Activated CD8-positive, alpha-beta T cell treated with anti-CD3 and anti-CD28 coated beads for 36 hours (primary cell): ENCODE measurements around the gene NNT. TPM values are rescaled to one million over a fixed set of nuclear protein-coding genes. Genes with fewer than 3 reads are reported as not detected.
"Not testable (repeated sequence)": the region's sequence is repeated elsewhere in the genome, so short reads cannot be mapped to it uniquely, and the experiment has no call there.

Experiments used
- ATAC-seq: fragments of 200-7000 bp; cut with Tn5 transposase; one replicate; pipeline ENCODE4 v1.10.0; 2021; ENCODE audit warnings: mild to moderate bottlenecking, moderate library complexity
- CTCF ChIA-PET: fragments of 350-600 bp; sonication (Branson Sonifier 250); formaldehyde crosslinking; loops from one replicate; lab custom pipeline; 2021; ENCODE audit warnings: antibody characterized with exemption; lab: Charles Lee
- POLR2A ChIA-PET: fragments of 350-600 bp; sonication (Branson Sonifier 250); formaldehyde crosslinking; loops from one replicate; lab custom pipeline; 2021; ENCODE audit warnings: antibody characterized with exemption; lab: Charles Lee
- DNase-seq: peaks from one replicate; pipeline ENCODE4 v3.0.0-alpha.2; 2020
- H3K27ac Mint-ChIP-seq: one replicate; pipeline ENCODE4 v1.8.0; 2021; ENCODE audit warnings: mild to moderate bottlenecking, mixed read lengths
- H3K27me3 Mint-ChIP-seq: one replicate; pipeline ENCODE4 v1.8.0; 2021; ENCODE audit warnings: mixed read lengths
- H3K36me3 Mint-ChIP-seq: one replicate; pipeline ENCODE4 v1.8.0; 2021; ENCODE audit warnings: low read depth, mixed read lengths
- H3K4me1 Mint-ChIP-seq: one replicate; pipeline ENCODE4 v1.8.0; 2021; ENCODE audit warnings: low read depth, mixed read lengths
- H3K4me3 Mint-ChIP-seq: one replicate; pipeline ENCODE4 v1.8.0; 2021; ENCODE audit warnings: mild to moderate bottlenecking, moderate library complexity, mixed read lengths
- H3K9me3 Mint-ChIP-seq: one replicate; pipeline ENCODE4 v1.8.0; 2021; ENCODE audit warnings: mixed read lengths
- CTCF ChIP-seq: fragments of 200-600 bp; IDR thresholded peaks from one replicate; pipeline ENCODE4 v1.8.0; 2022; ENCODE audit warnings: antibody characterized with exemption, mild to moderate bottlenecking
- intact Hi-C: fragments of 100-400 bp; cut with micrococcal nuclease; formaldehyde crosslinking; loops from one replicate; pipeline ENCODE4 v1.10.0; 2022
- total RNA-seq, 2 experiments: library from RNA; stranded (reverse); gene quantifications; one replicate each; pipeline ENCODE4 v1.2.3, GENCODE V29; 2021

Gene NNT
- total RNA-seq, 2 experiments from 2014 or later = 72.0 to 78.4 TPM

DNA sequence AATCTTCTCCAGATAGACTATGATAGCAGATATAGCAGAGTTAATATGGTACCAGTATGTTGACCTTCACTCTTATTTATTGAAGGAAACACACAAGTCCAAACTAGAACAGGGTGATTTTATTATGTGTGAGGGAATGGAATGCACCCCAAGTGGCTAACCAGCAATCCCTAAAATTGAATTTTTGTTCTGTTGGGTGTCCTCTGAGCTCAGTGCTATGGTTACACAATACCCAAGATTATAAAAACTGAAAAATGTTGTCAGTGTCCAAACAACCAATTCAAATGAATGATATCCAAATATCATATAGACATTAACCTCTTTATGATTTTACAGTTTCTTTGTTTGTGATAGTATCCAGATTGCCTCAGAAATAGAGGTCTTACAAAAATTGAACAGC, 60.9 kb downstream of the NNT start:
- Mint-ChIP-seq H3K4me1 (peaks cover 3% of the 10 kb centered on the region), H3K27ac (no peak overlapping the region), H3K4me3 (no peak overlapping the region), H3K36me3 (peaks cover 71% of the 10 kb centered on the region), H3K27me3 (no peaks in the 10 kb centered on the region), H3K9me3 (peaks cover 3% of the 10 kb centered on the region)
- intact Hi-C loops = no loop called here
- no peak for TF ChIP-seq CTCF
- POLR2A ChIA-PET = no interaction called here
- no peak for DNase-seq
- ATAC-seq = no peak
- CTCF ChIA-PET = interaction anchor here (1.1 to 2.1 kb wide), 2 partner anchors 33 to 67 kb away, joined by 3 to 7 read pairs; no protein-coding TSS in a partner anchor

- DNase-seq (no peak), ATAC-seq (no peak)
- H3K27me3 Mint-ChIP-seq = no peaks in the 10 kb centered on the region
- H3K4me1 Mint-ChIP-seq = peaks cover 3% of the 10 kb centered on the region
- no peak overlapping the region for H3K27ac Mint-ChIP-seq
- peaks cover 66% of the 10 kb centered on the region for H3K36me3 Mint-ChIP-seq
- peaks cover 3% of the 10 kb centered on the region for H3K9me3 Mint-ChIP-seq
- TF ChIP-seq CTCF = no peak
- CTCF ChIA-PET = interaction anchor here (2.1 kb wide), 1 partner anchor 33 kb away, joined by 7 read pairs; no protein-coding TSS in a partner anchor
- POLR2A ChIA-PET = no interaction called here
- no peak overlapping the region for H3K4me3 Mint-ChIP-seq
- intact Hi-C loops = no loop called here
Measured at GRCh38 chr5:43664501-43665040, 61.6 kb downstream of the NNT start.

GRCh38 chr5:43665749-43666148, 62.8 kb downstream of the NNT start:
- peaks cover 60% of the 10 kb centered on the region for H3K36me3 Mint-ChIP-seq
- POLR2A ChIA-PET, H3K9me3 Mint-ChIP-seq, H3K4me3 Mint-ChIP-seq, ATAC-seq, H3K27ac Mint-ChIP-seq, H3K27me3 Mint-ChIP-seq, H3K4me1 Mint-ChIP-seq, CTCF ChIA-PET, intact Hi-C loops, DNase-seq: not testable (repeated sequence)

GRCh38 chr5:43666728-43667127, 63.7 kb downstream of the NNT start:
- peaks cover 62% of the 10 kb centered on the region for H3K36me3 Mint-ChIP-seq
- DNase-seq, intact Hi-C loops, H3K27ac Mint-ChIP-seq, POLR2A ChIA-PET, H3K4me3 Mint-ChIP-seq, H3K4me1 Mint-ChIP-seq, CTCF ChIA-PET, ATAC-seq, H3K9me3 Mint-ChIP-seq, H3K27me3 Mint-ChIP-seq: not testable (repeated sequence)

DNA sequence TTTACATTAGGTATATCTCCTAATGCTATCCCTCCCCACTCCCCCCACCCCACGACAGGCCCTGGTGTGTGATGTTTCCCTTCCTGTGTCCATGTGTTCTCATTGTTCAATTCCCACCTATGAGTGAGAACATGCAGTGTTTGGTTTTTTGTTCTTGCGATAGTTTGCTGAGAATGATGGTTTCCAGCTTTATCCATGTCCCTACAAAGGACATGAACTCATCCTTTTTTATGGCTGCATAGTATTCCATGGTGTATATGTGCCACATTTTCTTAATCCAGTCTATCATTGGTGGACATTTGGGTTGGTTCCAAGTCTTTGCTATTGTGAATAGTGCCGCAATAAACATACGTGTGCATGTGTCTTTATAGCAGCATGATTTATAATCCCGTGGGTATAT, 64.4 kb downstream of the NNT start:
- H3K4me1 Mint-ChIP-seq, DNase-seq, H3K27ac Mint-ChIP-seq, ATAC-seq, POLR2A ChIA-PET, H3K4me3 Mint-ChIP-seq, H3K9me3 Mint-ChIP-seq, CTCF ChIA-PET, intact Hi-C loops, H3K27me3 Mint-ChIP-seq: not testable (repeated sequence)
- peaks cover 63% of the 10 kb centered on the region for H3K36me3 Mint-ChIP-seq

DNA sequence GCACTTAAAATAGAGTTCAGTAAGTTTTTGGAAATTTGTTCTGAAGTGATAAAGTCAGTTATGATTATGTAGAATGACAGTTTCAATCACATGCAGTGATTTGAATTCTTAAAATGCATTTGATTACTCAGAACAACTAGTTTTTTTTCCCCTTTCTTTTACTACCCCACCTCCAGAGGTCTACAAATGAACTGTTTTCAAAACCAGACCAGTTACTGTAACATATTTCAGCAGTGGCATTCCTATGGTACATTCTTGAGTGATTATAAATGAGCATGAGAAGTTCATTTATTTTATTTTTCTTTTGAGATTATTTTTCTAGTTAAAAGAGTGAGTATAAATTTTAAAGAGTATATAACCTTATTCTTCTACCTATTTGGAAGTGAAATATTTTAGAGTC, 71.6 kb downstream of the NNT start:
- Mint-ChIP-seq H3K27ac (no peak overlapping the region), H3K27me3 (no peaks in the 10 kb centered on the region), H3K36me3 (peaks cover 32% of the 10 kb centered on the region), H3K9me3 (no peaks in the 10 kb centered on the region), H3K4me1 (peaks cover 10% of the 10 kb centered on the region), H3K4me3 (no peak overlapping the region)
- ATAC-seq (no peak), DNase-seq (no peak)
- ChIA-PET CTCF (no interaction called here), POLR2A (no interaction called here)
- intact Hi-C loops = no loop called here
- TF ChIP-seq CTCF = no peak
